Erythroblast (primary cell): ENCODE measurements around the gene BLM.
"Not testable (repeated sequence)": the region's sequence is repeated elsewhere in the genome, so short reads cannot be mapped to it uniquely, and the experiment has no call there.

Experiments
- GATA1 ChIP-seq: IDR thresholded peaks from 2 replicates; pipeline ENCODE4 v1.6.1; 2011; ENCODE audit warnings: low read depth, mild to moderate bottlenecking, control low read depth, low read length, moderate library complexity
- POLR2A ChIP-seq: IDR thresholded peaks from 2 replicates; pipeline ENCODE4 v1.6.1; 2011; ENCODE audit warnings: mild to moderate bottlenecking, low read length

GRCh38 chr15:90826206-90826885, 109.2 kb downstream of the BLM start:
- not testable (repeated sequence) for TF ChIP-seq POLR2A, GATA1
